HepG2 (cell line): ENCODE data around the gene FAM83G. TPM values are rescaled to one million over a fixed set of nuclear protein-coding genes. Genes with fewer than 3 reads are reported as not detected.
A peak's percentile ranks its signal among the peaks of the same experiment; 100 is the strongest.

Experiments
- GFI1 ChIP-seq: sonication (generic); formaldehyde crosslinking; IDR thresholded peaks from 2 replicates; pipeline ENCODE4 v1.5.0; 2020; ENCODE audit warnings: missing genetic modification reagents, mild to moderate bottlenecking, borderline replicate concordance
- KDM1A ChIP-seq: IDR thresholded peaks from 2 replicates; pipeline ENCODE4 v1.6.1; 2016; ENCODE audit warnings: missing compliant biosample characterization
- LCORL ChIP-seq, 2 experiments: fragments of 450-650 bp in 1 of 2; sonication (generic) in 1 of 2; formaldehyde crosslinking in 1 of 2; IDR thresholded peaks; 2 replicates each; pipeline versions ENCODE4 v1.5.0 to v1.6.1; 2017 to 2020; ENCODE audit warnings: antibody characterized with exemption in 1 of 2, missing genetic modification reagents in 1 of 2
- POLR2A ChIP-seq, 2 experiments: IDR thresholded peaks; 2 replicates each; pipeline ENCODE4 v1.6.1; 2011; ENCODE audit warnings: low read depth in 2 of 2, low read length in 2 of 2, mild to moderate bottlenecking in 1 of 2, moderate library complexity in 1 of 2; ENCODE audit not compliant: insufficient read depth in 1 of 2
- RFX3 ChIP-seq: IDR thresholded peaks from 2 replicates; pipeline ENCODE4 v1.6.1; 2016; ENCODE audit warnings: missing biosample characterization, missing genetic modification reagents
- STAT5B ChIP-seq: sonication (generic); formaldehyde crosslinking; IDR thresholded peaks from 2 replicates; pipeline ENCODE4 v1.4.0; 2020; ENCODE audit warnings: missing genetic modification reagents
- THYN1 ChIP-seq: sonication (generic); formaldehyde crosslinking; IDR thresholded peaks from 2 replicates; pipeline ENCODE4 v1.8.1; 2023; ENCODE audit warnings: low read depth, mild to moderate bottlenecking, moderate library complexity, missing genetic modification reagents, borderline replicate concordance
- ZFP1 ChIP-seq: IDR thresholded peaks from 2 replicates; pipeline ENCODE4 v1.6.1; 2016
- ZHX1 ChIP-seq: sonication (generic); formaldehyde crosslinking; IDR thresholded peaks from 2 replicates; pipeline ENCODE4 v1.8.1; 2022; ENCODE audit warnings: low read depth, mild to moderate bottlenecking, missing genetic modification reagents
- ZNF251 ChIP-seq: sonication (generic); formaldehyde crosslinking; IDR thresholded peaks from 2 replicates; pipeline ENCODE4 v1.9.0; 2021; ENCODE audit warnings: mild to moderate bottlenecking, missing genetic modification reagents
- ZNF678 ChIP-seq: sonication (generic); formaldehyde crosslinking; IDR thresholded peaks from 2 replicates; pipeline ENCODE4 v1.4.0; 2020; ENCODE audit warnings: mild to moderate bottlenecking, missing genetic modification reagents
- ZNF740 ChIP-seq: sonication (generic); formaldehyde crosslinking; IDR thresholded peaks from 2 replicates; pipeline ENCODE4 v1.4.0; 2020; ENCODE audit warnings: missing genetic modification reagents
- ZNF891 ChIP-seq: sonication (generic); formaldehyde crosslinking; IDR thresholded peaks from 2 replicates; pipeline ENCODE4 v1.5.0; 2020; ENCODE audit warnings: mild to moderate bottlenecking, missing genetic modification reagents
- polyA plus RNA-seq, 8 experiments: library from polyadenylated mRNA; depleted of rRNA in 3 of 8; stranded (reverse) in 7 of 8; unstranded in 1 of 8; fragments of >200 nt; fragmentation: Illumina TruSeq in 4 of 8; extraction: Trizol in 4 of 8; gene quantifications; 2 replicates each; pipeline versions ENCODE4 v1.2.1 to v1.2.3, GENCODE V29; 2011 to 2016; ENCODE audit warnings: low read depth in 4 of 8, missing spikeins in 1 of 8, mixed read lengths in 1 of 8; ENCODE audit not compliant: insufficient read depth in 1 of 8
- total RNA-seq, 5 experiments: library from RNA; depleted of rRNA; stranded (reverse); fragments of >200 nt; fragmentation: Illumina TruSeq; extraction: Trizol; gene quantifications; 2 replicates each; pipeline ENCODE4 v1.2.3, GENCODE V29; 2016; ENCODE audit warnings: low read depth in 1 of 5

Gene FAM83G
- total and polyA plus RNA-seq, 2 of the 13 experiments (the other 11 are each of a cell fraction or from before 2014, with no cell fraction given): 13.7 to 18.6 TPM

- TF ChIP-seq ZNF891 (CRISPR knock-in tag) (no peak), THYN1 (no peak), KDM1A (CRISPR knock-in tag) (no peak), ZFP1 (CRISPR knock-in tag) (no peak), STAT5B (CRISPR knock-in tag) (no peak), GFI1 (CRISPR knock-in tag) (peak; percentile 1; the same call in 1 of the 2 replicates), ZNF740 (0 out of 2 replicates have a peak, but pooled peaks have one; percentile 68), ZNF678 (CRISPR knock-in tag) (no peak), ZNF251 (CRISPR knock-in tag) (no peak), POLR2A (IDR thresholded peaks at IDR 0.05; ENCODE audit: insufficient read depth in 1 of 2, low read depth in 2 of 2, low read length in 2 of 2) (peak; percentile 11 to 42; a peak in 1 of 4 replicates), ZHX1 (no peak), LCORL (IDR thresholded peaks at IDR 0.05) (no peak), LCORL (CRISPR knock-in tag; IDR thresholded peaks at IDR 0.05) (0 out of 2 replicates have a peak, but pooled peaks have one; percentile 52), RFX3 (no peak)
Observed at GRCh38 chr17:19005137-19005773, 691 bp upstream of the FAM83G start (continued).
